K562 (cell line): ENCODE results near the gene VDR.

Experiments
- JUND ChIP-seq, 2 experiments: IDR thresholded peaks; 2 replicates in 1 of 2; 3 replicates in 1 of 2; pipeline ENCODE4 v1.6.1; 2011; ENCODE audit warnings: borderline replicate concordance in 2 of 2, low read depth in 2 of 2, low read length in 2 of 2, improper control_type of control experiment in 1 of 2, missing biosample characterization in 1 of 2, missing genetic modification characterization in 1 of 2, missing genetic modification reagents in 1 of 2
- TF ChIP-seq, protein P1 (sequence below): sonication (generic); formaldehyde crosslinking; IDR thresholded peaks from 2 replicates; pipeline ENCODE4 v1.5.0; 2020; ENCODE audit warnings: missing genetic modification reagents

- no peak for TF ChIP-seq JUND (IDR thresholded peaks at IDR 0.05; ENCODE audit: borderline replicate concordance, low read depth, low read length)
- no peak for TF ChIP-seq JUND (tag; IDR thresholded peaks at IDR 0.05; ENCODE audit: borderline replicate concordance, low read depth, low read length)
- TF ChIP-seq, protein P1, sequence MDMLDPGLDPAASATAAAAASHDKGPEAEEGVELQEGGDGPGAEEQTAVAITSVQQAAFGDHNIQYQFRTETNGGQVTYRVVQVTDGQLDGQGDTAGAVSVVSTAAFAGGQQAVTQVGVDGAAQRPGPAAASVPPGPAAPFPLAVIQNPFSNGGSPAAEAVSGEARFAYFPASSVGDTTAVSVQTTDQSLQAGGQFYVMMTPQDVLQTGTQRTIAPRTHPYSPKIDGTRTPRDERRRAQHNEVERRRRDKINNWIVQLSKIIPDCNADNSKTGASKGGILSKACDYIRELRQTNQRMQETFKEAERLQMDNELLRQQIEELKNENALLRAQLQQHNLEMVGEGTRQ = no peak
These were observed 64.2 kb downstream of the VDR start for GRCh38 chr12:47840571-47840970.
